Measurements from ENCODE around the gene HCRTR1.

The HCRTR1 gene

GRCh38 chr1:31598980-31599379, 18.5 kb upstream of the HCRTR1 start:
- no peak for DNase-seq

- no peak for DNase-seq
Observed at GRCh38 chr1:31600641-31601040, 16.8 kb upstream of the HCRTR1 start.

- DNase-seq, result no peak
Observed at GRCh38 chr1:31602081-31602480, 15.4 kb upstream of the HCRTR1 start.

GRCh38 chr1:31605908-31606427, 11.5 kb upstream of the HCRTR1 start:
- peak; percentile 92 to 93 for DNase-seq

GRCh38 chr1:31607360-31607759, 10.1 kb upstream of the HCRTR1 start:
- DNase-seq, result no peak

GRCh38 chr1:31609514-31610118, 7.9 kb upstream of the HCRTR1 start:
- peak in 1 of 2 donors; percentile 28 for DNase-seq

- no peak for DNase-seq
Observed at GRCh38 chr1:31614414-31615005, 3.0 kb upstream of the HCRTR1 start.

GRCh38 chr1:31615414-31615813, 2.1 kb upstream of the HCRTR1 start:
- DNase-seq, result no peak

- no peak for DNase-seq
Observed at GRCh38 chr1:31615939-31616338, 1.6 kb upstream of the HCRTR1 start.

GRCh38 chr1:31617916-31618746, 642 bp downstream of the HCRTR1 start:
- peak; percentile 29 to 42 for DNase-seq

GRCh38 chr1:31618916-31619846, 1.7 kb downstream of the HCRTR1 start:
- DNase-seq, result no peak

GRCh38 chr1:31620631-31621497, 3.4 kb downstream of the HCRTR1 start:
- DNase-seq, result no peak

- DNase-seq, result no peak
Observed at GRCh38 chr1:31621498-31621820, 4.0 kb downstream of the HCRTR1 start.

- no peak for DNase-seq
Observed at GRCh38 chr1:31621847-31622730, 4.6 kb downstream of the HCRTR1 start.

GRCh38 chr1:31623365-31623764, 5.9 kb downstream of the HCRTR1 start:
- no peak for DNase-seq

- DNase-seq, result peak; percentile 26 to 53
Observed at GRCh38 chr1:31624309-31624708, 6.8 kb downstream of the HCRTR1 start.

GRCh38 chr1:31624731-31625514, 7.4 kb downstream of the HCRTR1 start:
- no peak for DNase-seq

- peak; percentile 8 to 58 for DNase-seq
Observed at GRCh38 chr1:31625561-31626222, 8.2 kb downstream of the HCRTR1 start.

All from inflammatory macrophage (primary cell).